Breast epithelium (tissue), 3 donors: Measurements from ENCODE around the gene ABLIM2.

Experiments used
- POLR2A ChIP-seq: fragments of 450-650 bp; IDR thresholded peaks from one replicate; pipeline ENCODE4 v1.6.1; 2016; ENCODE audit warnings: antibody characterized with exemption, mild to moderate bottlenecking, moderate library complexity
- TF ChIP-seq, protein P1 (sequence below), 3 donors: fragments of 450-650 bp; IDR thresholded peaks; one replicate each; pipeline ENCODE4 v1.5.1; 2016 to 2017; ENCODE audit warnings: antibody characterized with exemption in 3 of 3, mild to moderate bottlenecking in 3 of 3, moderate library complexity in 3 of 3

DNA sequence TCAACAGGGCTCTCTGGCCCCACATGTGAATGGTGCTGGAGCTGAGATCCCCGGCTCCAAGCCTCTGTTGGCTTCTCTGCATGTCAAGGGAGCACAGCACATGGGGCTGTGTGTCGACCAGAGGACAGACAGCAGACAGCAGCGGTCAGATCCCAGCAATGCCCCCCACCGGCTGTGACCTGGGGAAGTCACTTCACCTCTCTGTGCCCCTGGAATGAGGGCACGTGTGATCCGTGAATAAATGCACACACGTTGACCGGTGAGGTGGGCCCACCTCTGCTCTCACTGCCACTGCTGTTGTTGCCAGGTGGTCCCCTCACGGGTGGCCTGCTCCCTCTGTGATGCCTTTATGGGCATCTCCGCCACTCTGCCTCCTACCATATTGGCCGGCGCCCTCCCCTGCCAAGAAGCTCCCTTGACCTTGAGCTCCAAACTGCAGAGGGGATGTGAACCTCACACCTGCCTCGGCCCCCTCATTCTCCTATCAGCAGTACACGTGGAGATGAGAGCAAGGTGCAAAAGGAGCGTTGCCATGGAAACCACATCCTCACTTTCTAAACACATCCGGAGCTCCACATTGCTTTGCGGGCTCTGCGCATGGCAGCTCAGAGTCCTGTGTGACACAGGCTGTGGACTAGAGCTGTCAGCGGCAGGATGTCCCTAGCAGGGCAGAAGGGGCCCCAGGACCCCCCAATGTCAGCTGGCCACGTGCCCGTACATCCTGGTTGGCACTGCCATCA is 75.4 kb downstream of the ABLIM2 start:
- TF ChIP-seq, protein P1, sequence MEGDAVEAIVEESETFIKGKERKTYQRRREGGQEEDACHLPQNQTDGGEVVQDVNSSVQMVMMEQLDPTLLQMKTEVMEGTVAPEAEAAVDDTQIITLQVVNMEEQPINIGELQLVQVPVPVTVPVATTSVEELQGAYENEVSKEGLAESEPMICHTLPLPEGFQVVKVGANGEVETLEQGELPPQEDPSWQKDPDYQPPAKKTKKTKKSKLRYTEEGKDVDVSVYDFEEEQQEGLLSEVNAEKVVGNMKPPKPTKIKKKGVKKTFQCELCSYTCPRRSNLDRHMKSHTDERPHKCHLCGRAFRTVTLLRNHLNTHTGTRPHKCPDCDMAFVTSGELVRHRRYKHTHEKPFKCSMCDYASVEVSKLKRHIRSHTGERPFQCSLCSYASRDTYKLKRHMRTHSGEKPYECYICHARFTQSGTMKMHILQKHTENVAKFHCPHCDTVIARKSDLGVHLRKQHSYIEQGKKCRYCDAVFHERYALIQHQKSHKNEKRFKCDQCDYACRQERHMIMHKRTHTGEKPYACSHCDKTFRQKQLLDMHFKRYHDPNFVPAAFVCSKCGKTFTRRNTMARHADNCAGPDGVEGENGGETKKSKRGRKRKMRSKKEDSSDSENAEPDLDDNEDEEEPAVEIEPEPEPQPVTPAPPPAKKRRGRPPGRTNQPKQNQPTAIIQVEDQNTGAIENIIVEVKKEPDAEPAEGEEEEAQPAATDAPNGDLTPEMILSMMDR (IDR thresholded peaks at IDR 0.05) = no peak
- TF ChIP-seq POLR2A = no peak
